ENCODE data around the gene ZBTB32.

GRCh38 chr19:35750167-35750566, 45.8 kb downstream of the ZBTB32 start:
- TF ChIP-seq POLR2A (IDR thresholded peaks at IDR 0.05; ENCODE audit: control extremely low read depth in 1 of 2, low read depth in 2 of 2, low read length in 2 of 2) (no peak), MAFK (IDR thresholded peaks at IDR 0.05; ENCODE audit: low read depth, low read length) (no peak), CTCF (IDR thresholded peaks at IDR 0.05; ENCODE audit: control extremely low read depth in 1 of 3, insufficient read depth in 1 of 3, low read depth in 1 of 3, low read length in 3 of 3) (no peak), EZH2 (IDR thresholded peaks at IDR 0.05; ENCODE audit: low read depth, low read length, severe bottlenecking) (no peak), RAD21 (IDR thresholded peaks at IDR 0.05 in 1 of 2, conservative IDR thresholded peaks at IDR 0.05 in 1 of 2; ENCODE audit: low read depth in 2 of 2, low read length in 2 of 2) (no peak), FOSL1 (IDR thresholded peaks at IDR 0.05; ENCODE audit: insufficient read depth, low read depth, low read length) (no peak), TCF12 (IDR thresholded peaks at IDR 0.05; ENCODE audit: low read depth, low read length) (no peak), TBP (IDR thresholded peaks at IDR 0.05; ENCODE audit: low read depth, low read length) (no peak), POLR2AphosphoS5 (IDR thresholded peaks at IDR 0.05; ENCODE audit: low read depth, low read length) (no peak), SP1 (IDR thresholded peaks at IDR 0.05; ENCODE audit: low read depth, low read length) (no peak), BCL11A (IDR thresholded peaks at IDR 0.05; ENCODE audit: low read depth in 2 of 2, low read length in 2 of 2) (no peak), CREB1 (IDR thresholded peaks at IDR 0.05) (no peak)
